ENCODE measurements around the gene PATJ.

DNA sequence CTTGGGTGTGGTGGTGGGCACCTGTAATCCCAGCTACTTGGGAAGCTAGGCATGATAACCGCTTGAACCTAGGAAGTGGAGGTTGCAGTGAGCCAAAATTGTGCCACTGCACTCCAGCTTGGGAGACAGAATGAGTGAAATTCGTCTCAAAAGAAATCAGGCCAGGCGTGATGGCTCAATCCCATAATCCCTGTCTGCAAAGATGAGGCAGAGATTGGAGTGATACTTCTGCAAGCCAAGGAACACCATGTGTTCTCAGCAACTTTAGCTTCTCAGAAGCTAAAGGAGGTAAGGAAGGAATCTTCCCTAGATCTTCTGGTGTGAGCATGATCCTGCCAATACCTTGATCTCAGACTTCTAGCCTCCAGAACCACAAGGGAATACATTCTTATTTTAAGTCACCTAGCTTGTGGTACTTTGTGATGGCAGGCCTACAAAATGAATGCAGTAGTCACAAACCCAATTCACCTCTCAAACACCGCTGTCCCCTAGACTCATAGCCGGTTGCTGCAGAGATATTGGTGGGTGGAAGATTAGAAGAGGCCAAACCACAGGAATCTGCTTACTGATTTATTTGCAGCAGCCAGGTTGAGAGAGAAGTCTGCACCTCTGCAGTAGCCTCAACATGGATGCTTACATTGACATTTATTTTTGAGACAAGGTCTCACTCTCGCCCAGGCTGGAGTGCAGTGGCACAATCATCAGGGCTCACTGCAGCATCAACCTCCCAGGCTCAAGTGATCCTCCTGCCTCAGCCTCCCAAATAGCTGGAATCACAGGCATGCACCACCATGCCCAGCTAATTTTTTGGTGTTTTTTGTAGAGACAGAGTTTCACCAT lies 471.0 kb downstream of the PATJ start:
- TF ChIP-seq, protein P1, sequence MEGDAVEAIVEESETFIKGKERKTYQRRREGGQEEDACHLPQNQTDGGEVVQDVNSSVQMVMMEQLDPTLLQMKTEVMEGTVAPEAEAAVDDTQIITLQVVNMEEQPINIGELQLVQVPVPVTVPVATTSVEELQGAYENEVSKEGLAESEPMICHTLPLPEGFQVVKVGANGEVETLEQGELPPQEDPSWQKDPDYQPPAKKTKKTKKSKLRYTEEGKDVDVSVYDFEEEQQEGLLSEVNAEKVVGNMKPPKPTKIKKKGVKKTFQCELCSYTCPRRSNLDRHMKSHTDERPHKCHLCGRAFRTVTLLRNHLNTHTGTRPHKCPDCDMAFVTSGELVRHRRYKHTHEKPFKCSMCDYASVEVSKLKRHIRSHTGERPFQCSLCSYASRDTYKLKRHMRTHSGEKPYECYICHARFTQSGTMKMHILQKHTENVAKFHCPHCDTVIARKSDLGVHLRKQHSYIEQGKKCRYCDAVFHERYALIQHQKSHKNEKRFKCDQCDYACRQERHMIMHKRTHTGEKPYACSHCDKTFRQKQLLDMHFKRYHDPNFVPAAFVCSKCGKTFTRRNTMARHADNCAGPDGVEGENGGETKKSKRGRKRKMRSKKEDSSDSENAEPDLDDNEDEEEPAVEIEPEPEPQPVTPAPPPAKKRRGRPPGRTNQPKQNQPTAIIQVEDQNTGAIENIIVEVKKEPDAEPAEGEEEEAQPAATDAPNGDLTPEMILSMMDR (IDR thresholded peaks at IDR 0.05): no peak
- no peak for TF ChIP-seq EP300 (IDR thresholded peaks at IDR 0.05)
- no peak for TF ChIP-seq POLR2AphosphoS5 (IDR thresholded peaks at IDR 0.05)

Data from stomach (tissue), 4 donors.